Esophagus squamous epithelium (tissue), 5 donors: ENCODE results near the gene SPDEF. TPM values are rescaled to one million over a fixed set of nuclear protein-coding genes. Genes with fewer than 3 reads are reported as not detected.

Experiments used
- DNase-seq: peaks from one replicate; lab custom pipeline; 2025; lab: John Stamatoyannopoulos, UW
- H3K27ac ChIP-seq, 4 donors: fragments of 200-600 bp; sonication (generic); one replicate each; pipeline ENCODE4 v1.5.1; 2016 to 2019; ENCODE audit warnings: mild to moderate bottlenecking in 1 of 4
- H3K27me3 ChIP-seq, 4 donors: fragments of 200-600 bp; sonication (generic); 1 replicate in 3 of 4; 2 replicates in 1 of 4; pipeline versions ENCODE4 v1.5.1 to v1.6.0; 2017 to 2021; ENCODE audit warnings: antibody characterized with exemption in 1 of 4
- H3K36me3 ChIP-seq, 3 donors: fragments of 200-600 bp; sonication (generic); one replicate each; pipeline ENCODE4 v1.5.1; 2016 to 2019
- H3K4me1 ChIP-seq, 3 donors: fragments of 200-600 bp; sonication (generic); one replicate each; pipeline ENCODE4 v1.5.1; 2017 to 2019
- H3K4me3 ChIP-seq, 4 donors: fragments of 200-600 bp; sonication (generic); 1 replicate in 3 of 4; 2 replicates in 1 of 4; pipeline ENCODE4 v1.5.1; 2016 to 2019; ENCODE audit warnings: mild to moderate bottlenecking in 2 of 4, moderate library complexity in 1 of 4
- H3K9me3 ChIP-seq, 3 donors: fragments of 200-600 bp; sonication (generic); one replicate each; pipeline ENCODE4 v1.5.1; 2016 to 2019
- POLR2A ChIP-seq, 4 donors: fragments of 450-650 bp; IDR thresholded peaks; one replicate each; pipeline ENCODE4 v1.6.1; 2017; ENCODE audit warnings: antibody characterized with exemption in 4 of 4, mild to moderate bottlenecking in 4 of 4, moderate library complexity in 3 of 4
- WGBS, 2 donors: methylation state at CpG; one replicate each; pipeline ENCODE4 v1.1.5; 2018; 5-methylcytosine and 5-hydroxymethylcytosine counted together
- intact Hi-C: fragments of 100-400 bp; cut with DNase I; formaldehyde crosslinking; loops from one replicate; pipeline ENCODE4 v1.15.0; 2022
- total RNA-seq, 4 donors: library from RNA; depleted of rRNA; stranded (reverse); fragments of >200 nt; gene quantifications; one replicate each; pipeline ENCODE4 v1.1.0, GENCODE V29; 2016
- TF ChIP-seq, protein P1 (sequence below), 6 experiments: fragments of 450-650 bp in 4 of 6; fragments of 200-600 bp in 2 of 6; sonication (generic) in 2 of 6; IDR thresholded peaks; one replicate each; pipeline ENCODE4 v1.5.1; 2016 to 2019; ENCODE audit warnings: antibody characterized with exemption in 6 of 6, mild to moderate bottlenecking in 4 of 6, moderate library complexity in 4 of 6
- donor health status: DM: yes; HTN: yes; CAD: no.

The SPDEF gene
- total RNA-seq, 4 donors from 2014 or later = 0.79 TPM; not detected in 3

DNA sequence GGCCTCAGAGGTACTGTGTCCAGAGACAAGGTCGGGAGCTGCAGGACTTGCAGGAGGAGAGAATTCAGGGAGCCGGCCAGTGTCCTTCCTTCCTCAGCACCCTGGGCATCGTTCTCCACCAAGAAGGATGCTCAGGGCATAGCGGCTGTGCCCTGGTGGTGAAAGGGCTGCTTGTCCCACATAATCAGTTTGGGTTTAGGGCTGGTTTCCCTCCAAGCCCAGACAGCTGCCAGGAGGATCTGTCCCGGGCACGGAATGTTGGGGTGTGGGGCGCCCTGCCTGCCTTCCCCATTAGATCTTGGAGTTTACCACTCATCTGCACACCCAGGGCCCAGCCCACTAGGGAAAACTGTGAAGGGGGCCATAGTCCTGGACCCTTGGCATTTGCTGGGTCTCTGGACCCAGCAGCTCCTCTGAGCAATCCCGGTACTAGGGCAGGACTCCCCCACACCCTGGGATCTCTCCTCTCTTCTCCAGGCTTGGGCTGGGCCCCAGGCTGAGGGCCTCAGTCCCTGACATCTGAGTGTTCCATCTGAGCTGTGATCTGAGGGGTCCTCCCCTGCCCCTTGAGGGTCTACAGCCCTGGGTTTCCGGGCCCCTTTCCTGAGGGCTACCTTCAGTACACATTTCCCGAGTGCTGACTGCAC is 18.6 kb upstream of the SPDEF start:
- peaks cover 0 to 20% (median 0%) of the 10 kb centered on the region in 4 donors for H3K27me3 ChIP-seq
- no peak overlapping the region for H3K27ac ChIP-seq
- 63 to 75% methylated on average over 3 to 7 of the region's 10 CpGs for WGBS, 2 donors
- no peaks in the 10 kb centered on the region for H3K4me1 ChIP-seq
- no peak overlapping the region for H3K4me3 ChIP-seq
- no peaks in the 10 kb centered on the region for H3K9me3 ChIP-seq
- DNase-seq = no peak
- intact Hi-C loops = no loop called here
- TF ChIP-seq POLR2A (IDR thresholded peaks at IDR 0.05) = no peak
- TF ChIP-seq, protein P1, sequence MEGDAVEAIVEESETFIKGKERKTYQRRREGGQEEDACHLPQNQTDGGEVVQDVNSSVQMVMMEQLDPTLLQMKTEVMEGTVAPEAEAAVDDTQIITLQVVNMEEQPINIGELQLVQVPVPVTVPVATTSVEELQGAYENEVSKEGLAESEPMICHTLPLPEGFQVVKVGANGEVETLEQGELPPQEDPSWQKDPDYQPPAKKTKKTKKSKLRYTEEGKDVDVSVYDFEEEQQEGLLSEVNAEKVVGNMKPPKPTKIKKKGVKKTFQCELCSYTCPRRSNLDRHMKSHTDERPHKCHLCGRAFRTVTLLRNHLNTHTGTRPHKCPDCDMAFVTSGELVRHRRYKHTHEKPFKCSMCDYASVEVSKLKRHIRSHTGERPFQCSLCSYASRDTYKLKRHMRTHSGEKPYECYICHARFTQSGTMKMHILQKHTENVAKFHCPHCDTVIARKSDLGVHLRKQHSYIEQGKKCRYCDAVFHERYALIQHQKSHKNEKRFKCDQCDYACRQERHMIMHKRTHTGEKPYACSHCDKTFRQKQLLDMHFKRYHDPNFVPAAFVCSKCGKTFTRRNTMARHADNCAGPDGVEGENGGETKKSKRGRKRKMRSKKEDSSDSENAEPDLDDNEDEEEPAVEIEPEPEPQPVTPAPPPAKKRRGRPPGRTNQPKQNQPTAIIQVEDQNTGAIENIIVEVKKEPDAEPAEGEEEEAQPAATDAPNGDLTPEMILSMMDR (IDR thresholded peaks at IDR 0.05) = no peak
- no peaks in the 10 kb centered on the region for H3K36me3 ChIP-seq

DNA sequence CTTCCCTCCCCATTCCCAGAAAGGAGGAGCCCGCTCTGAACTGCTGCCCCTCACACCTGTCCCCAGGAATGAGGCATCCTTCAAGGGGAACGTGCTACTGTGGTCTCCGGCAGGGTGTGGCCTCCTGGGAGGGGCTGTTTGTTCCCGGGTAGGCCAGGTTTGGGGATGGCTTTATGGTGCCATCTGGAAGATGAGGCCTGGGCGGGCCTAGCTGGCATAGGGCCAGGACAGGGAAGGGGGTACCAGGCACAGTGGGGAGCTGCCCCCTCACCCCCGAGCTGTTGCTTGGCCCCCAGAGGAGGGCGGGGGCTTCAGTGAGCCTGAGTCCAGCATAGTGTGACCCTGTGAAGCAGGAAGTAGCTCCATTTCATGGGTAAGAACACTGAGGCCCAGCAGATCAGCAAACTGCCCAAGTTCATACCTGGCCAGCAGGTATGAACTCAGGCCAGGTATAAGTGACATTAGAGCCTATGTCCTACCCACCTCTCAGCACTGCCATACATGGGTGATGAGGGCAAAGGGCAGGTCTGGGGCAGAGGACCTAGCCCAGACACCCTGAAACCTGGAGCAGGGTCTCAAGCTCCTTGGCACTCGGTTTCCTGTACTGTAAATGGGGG is 17.5 kb upstream of the SPDEF start:
- Histone ChIP-seq H3K27ac (no peak overlapping the region), H3K4me3 (no peak overlapping the region), H3K4me1 (no peaks in the 10 kb centered on the region), H3K27me3 (peaks cover 0 to 30% (median 0%) of the 10 kb centered on the region in 4 donors), H3K9me3 (no peaks in the 10 kb centered on the region), H3K36me3 (no peaks in the 10 kb centered on the region)
- intact Hi-C loops = no loop called here
- WGBS, 2 donors = 56 to 66% methylated on average over 3 to 5 of the region's 8 CpGs
- TF ChIP-seq POLR2A (IDR thresholded peaks at IDR 0.05) = no peak
- no peak for DNase-seq

DNA sequence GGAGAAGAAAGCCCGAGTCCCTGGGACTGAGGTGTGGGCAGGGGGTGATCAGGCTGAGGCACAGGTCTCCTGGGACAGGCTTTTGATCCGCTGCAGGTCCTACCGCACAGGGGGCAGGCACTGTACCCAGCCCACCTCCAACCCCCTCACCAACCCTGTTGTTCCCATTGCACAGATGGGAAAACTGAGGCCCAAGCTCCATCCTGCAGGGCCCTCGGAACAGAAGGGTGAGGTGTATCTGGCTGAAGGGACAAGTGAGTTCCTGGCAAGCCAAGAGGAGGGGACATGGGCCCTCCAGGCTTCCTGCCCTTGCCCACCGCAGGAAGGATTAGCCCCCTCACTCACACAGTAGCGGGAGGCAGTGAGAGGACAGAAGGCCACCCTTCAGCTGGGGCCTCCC is 16.5 kb upstream of the SPDEF start:
- no peak overlapping the region for H3K27ac ChIP-seq
- DNase-seq = no peak
- 78 to 80% methylated on average over 2 to 4 of the region's 6 CpGs for WGBS, 2 donors
- H3K4me3 ChIP-seq = no peak overlapping the region
- no peaks in the 10 kb centered on the region for H3K4me1 ChIP-seq
- H3K27me3 ChIP-seq = peaks cover 0 to 41% (median 0%) of the 10 kb centered on the region in 4 donors
- no peaks in the 10 kb centered on the region for H3K36me3 ChIP-seq
- intact Hi-C loops = no loop called here
- no peak for TF ChIP-seq POLR2A (IDR thresholded peaks at IDR 0.05)
- TF ChIP-seq, protein P1 (IDR thresholded peaks at IDR 0.05) = no peak
- no peaks in the 10 kb centered on the region for H3K9me3 ChIP-seq

DNA sequence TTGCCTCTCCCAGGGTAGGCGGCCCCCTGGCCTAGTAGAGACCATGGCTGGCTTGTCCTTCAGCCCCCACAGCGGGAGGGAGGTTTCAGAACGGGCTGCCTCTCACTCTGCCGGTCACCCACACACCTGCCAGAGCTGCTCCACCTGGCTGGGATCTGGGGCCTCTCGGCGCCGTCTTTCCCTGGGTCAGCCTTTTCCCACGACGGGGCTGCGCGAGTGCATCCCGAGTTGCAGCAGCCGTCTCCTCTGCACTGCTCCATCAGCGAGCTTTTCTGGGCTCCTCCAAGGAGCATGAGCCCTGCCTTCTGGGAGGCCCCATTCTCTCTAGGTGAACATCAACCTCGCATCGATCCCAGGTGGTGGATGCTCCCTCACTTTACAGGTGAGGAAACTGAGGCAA is 15.9 kb upstream of the SPDEF start:
- peaks cover 0 to 47% (median 0%) of the 10 kb centered on the region in 4 donors for H3K27me3 ChIP-seq

GRCh38 chr6:34571388-34571787 is 15.3 kb upstream of the SPDEF start:
- WGBS, 2 donors = 69 to 71% methylated on average over 6 of the region's 9 CpGs
- Histone ChIP-seq H3K4me3 (no peak overlapping the region), H3K9me3 (no peaks in the 10 kb centered on the region), H3K36me3 (no peaks in the 10 kb centered on the region), H3K27me3 (peaks cover 0 to 53% (median 0%) of the 10 kb centered on the region in 4 donors), H3K4me1 (no peaks in the 10 kb centered on the region), H3K27ac (no peak overlapping the region)
- TF ChIP-seq, protein P1 (IDR thresholded peaks at IDR 0.05) = no peak
- TF ChIP-seq POLR2A (IDR thresholded peaks at IDR 0.05) = no peak
- intact Hi-C loops = no loop called here
- DNase-seq = no peak

More for the DNA sequence above, 15.9 kb upstream of the SPDEF start:
- DNase-seq = no peak
- WGBS, 2 donors = 49 to 70% methylated on average over 2 to 6 of the region's 16 CpGs
- H3K4me3 ChIP-seq = no peak overlapping the region
- TF ChIP-seq POLR2A (IDR thresholded peaks at IDR 0.05) = no peak
- TF ChIP-seq, protein P1 (IDR thresholded peaks at IDR 0.05) = no peak
- no peaks in the 10 kb centered on the region for H3K9me3 ChIP-seq
- intact Hi-C loops = no loop called here
- no peak overlapping the region for H3K27ac ChIP-seq
- H3K36me3 ChIP-seq = no peaks in the 10 kb centered on the region
- no peaks in the 10 kb centered on the region for H3K4me1 ChIP-seq
